Left lung (tissue), 10 donors: ENCODE results near the gene RAD21L1. TPM values are rescaled to one million over a fixed set of nuclear protein-coding genes. Genes with fewer than 3 reads are reported as not detected.

ENCODE experiments used
- ATAC-seq: fragments of 200-7000 bp; cut with Tn5 transposase; one replicate; pipeline ENCODE4 v1.9.1; 2020; ENCODE audit warnings: moderate library complexity
- DNase-seq, 4 donors: peaks; one replicate each; pipeline ENCODE4 v3.0.0-alpha.2; 2013 to 2020
- H3K27ac ChIP-seq, 2 donors: fragments of 200-600 bp; sonication (generic) in 1 of 2; one replicate each; pipeline versions ENCODE4 v1.5.0 to v1.8.0; 2020 to 2021
- H3K27me3 ChIP-seq, 2 donors: fragments of 200-600 bp; sonication (generic) in 1 of 2; one replicate each; pipeline versions ENCODE4 v1.5.0 to v1.8.0; 2020 to 2021
- H3K36me3 ChIP-seq, 2 donors: fragments of 200-600 bp; sonication (generic) in 1 of 2; one replicate each; pipeline versions ENCODE4 v1.5.0 to v1.8.0; 2020 to 2021
- H3K4me1 ChIP-seq, 2 donors: fragments of 200-600 bp; one replicate each; pipeline ENCODE4 v1.8.0; 2021
- H3K4me3 ChIP-seq, 2 donors: fragments of 200-600 bp; sonication (generic) in 1 of 2; one replicate each; pipeline versions ENCODE4 v1.5.0 to v1.8.0; 2020 to 2021; ENCODE audit warnings: mild to moderate bottlenecking in 1 of 2
- H3K9me3 ChIP-seq, 2 donors: fragments of 200-600 bp; sonication (generic) in 1 of 2; one replicate each; pipeline versions ENCODE4 v1.5.0 to v1.8.0; 2020 to 2021
- intact Hi-C, 2 donors: fragments of 100-400 bp; cut with DNase I; formaldehyde crosslinking; loops; one replicate each; pipeline versions ENCODE4 v1.11.2 to v1.14.2; 2022
- polyA plus RNA-seq, 6 donors: library from polyadenylated mRNA; unstranded; fragments of 120-200 nt; gene quantifications; one replicate each; pipeline ENCODE4 v1.2.1, GENCODE V29; 2013; ENCODE audit not compliant: insufficient read length in 6 of 6
- total RNA-seq, 2 donors: library from RNA; stranded (reverse); fragmentation: NEBNext Ultra II Directional; extraction: Animal tissue kit (Norgen Biotek cat#: 25700); gene quantifications; one replicate each; pipeline ENCODE4 v1.2.1, GENCODE V29; 2021
- TF ChIP-seq, protein P1 (sequence below), 2 donors: fragments of 200-600 bp; sonication (generic) in 1 of 2; IDR thresholded peaks; one replicate each; pipeline versions ENCODE4 v1.5.0 to v1.8.0; 2021; ENCODE audit warnings: antibody characterized with exemption in 2 of 2
- donor health status: DM: no; HTN: yes; CAD: no.
- donor health status: DM: no; HTN: no; CAD: no.

Gene RAD21L1
- total and polyA plus RNA-seq, 8 donors: not detected

DNA sequence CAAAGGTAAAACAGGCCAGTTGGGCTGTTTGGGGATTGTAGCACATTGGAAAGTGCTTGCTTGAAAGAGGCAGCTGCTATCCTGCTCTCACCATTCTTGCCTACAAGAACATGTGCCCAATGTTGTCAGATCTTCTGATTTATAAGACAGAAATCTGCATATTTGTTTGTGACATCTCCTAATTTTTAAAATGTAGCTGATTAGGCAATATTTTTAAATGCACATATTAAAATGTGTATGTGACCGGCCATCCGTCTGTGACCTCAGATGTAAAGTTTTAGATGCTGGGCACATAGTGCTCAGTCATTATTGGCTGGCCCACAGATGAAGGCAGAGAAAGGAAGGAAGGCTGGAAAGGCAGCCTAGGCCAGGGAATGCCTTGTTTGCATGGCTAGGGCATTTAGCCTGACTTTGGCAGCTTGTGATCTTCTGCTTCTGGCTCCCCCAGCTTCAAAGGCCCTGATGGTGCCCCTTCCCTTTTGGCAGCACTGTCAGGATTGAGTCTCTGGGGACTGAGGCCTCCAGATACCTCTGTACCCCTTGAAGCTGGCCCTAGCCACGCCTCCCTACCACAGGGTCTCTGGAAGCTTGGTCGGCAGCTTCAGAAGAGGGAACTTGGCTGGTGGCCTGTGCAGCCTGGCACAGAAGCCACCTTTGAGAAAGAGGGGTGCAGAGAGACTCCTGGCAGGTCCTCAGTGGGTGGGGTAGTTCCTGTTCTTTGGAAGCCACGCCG is 46.7 kb downstream of the RAD21L1 start:
- Histone ChIP-seq H3K9me3 (no peaks in the 10 kb centered on the region), H3K4me3 (no peak overlapping the region), H3K27me3 (peaks cover 0 to 2% of the 10 kb centered on the region in 2 donors), H3K36me3 (no peaks in the 10 kb centered on the region), H3K4me1 (no peaks in the 10 kb centered on the region), H3K27ac (no peak overlapping the region)
- no peak for DNase-seq
- TF ChIP-seq, protein P1, sequence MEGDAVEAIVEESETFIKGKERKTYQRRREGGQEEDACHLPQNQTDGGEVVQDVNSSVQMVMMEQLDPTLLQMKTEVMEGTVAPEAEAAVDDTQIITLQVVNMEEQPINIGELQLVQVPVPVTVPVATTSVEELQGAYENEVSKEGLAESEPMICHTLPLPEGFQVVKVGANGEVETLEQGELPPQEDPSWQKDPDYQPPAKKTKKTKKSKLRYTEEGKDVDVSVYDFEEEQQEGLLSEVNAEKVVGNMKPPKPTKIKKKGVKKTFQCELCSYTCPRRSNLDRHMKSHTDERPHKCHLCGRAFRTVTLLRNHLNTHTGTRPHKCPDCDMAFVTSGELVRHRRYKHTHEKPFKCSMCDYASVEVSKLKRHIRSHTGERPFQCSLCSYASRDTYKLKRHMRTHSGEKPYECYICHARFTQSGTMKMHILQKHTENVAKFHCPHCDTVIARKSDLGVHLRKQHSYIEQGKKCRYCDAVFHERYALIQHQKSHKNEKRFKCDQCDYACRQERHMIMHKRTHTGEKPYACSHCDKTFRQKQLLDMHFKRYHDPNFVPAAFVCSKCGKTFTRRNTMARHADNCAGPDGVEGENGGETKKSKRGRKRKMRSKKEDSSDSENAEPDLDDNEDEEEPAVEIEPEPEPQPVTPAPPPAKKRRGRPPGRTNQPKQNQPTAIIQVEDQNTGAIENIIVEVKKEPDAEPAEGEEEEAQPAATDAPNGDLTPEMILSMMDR (IDR thresholded peaks at IDR 0.05): no peak
- ATAC-seq: no peak
- intact Hi-C loops: no loop called here

DNA sequence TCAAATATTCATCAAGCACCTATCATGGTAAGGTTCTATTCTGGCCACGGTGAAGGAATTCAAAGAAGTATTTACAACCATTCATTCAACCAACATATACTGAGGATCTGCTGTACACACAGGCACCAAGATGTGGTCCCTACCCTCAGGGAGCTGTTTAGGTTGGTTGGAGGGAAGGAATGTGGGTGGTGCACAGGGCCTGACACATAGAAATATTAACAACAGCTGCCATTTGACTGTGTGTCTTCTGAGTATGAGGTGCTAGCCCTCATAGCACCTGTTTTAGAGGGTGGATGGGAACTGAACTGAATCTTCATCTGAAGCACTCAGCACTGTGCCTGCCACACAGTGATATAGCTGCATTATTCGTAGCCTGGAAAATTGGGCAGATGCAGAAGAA is 47.5 kb downstream of the RAD21L1 start:
- DNase-seq (no peak), ATAC-seq (no peak)
- TF ChIP-seq, protein P1 (IDR thresholded peaks at IDR 0.05): no peak
- H3K27me3 ChIP-seq: no peaks in the 10 kb centered on the region
- no peak overlapping the region for H3K27ac ChIP-seq
- intact Hi-C loops: no loop called here
- no peak overlapping the region for H3K4me3 ChIP-seq
- H3K9me3 ChIP-seq: no peaks in the 10 kb centered on the region
- no peaks in the 10 kb centered on the region for H3K36me3 ChIP-seq
- no peaks in the 10 kb centered on the region for H3K4me1 ChIP-seq

DNA sequence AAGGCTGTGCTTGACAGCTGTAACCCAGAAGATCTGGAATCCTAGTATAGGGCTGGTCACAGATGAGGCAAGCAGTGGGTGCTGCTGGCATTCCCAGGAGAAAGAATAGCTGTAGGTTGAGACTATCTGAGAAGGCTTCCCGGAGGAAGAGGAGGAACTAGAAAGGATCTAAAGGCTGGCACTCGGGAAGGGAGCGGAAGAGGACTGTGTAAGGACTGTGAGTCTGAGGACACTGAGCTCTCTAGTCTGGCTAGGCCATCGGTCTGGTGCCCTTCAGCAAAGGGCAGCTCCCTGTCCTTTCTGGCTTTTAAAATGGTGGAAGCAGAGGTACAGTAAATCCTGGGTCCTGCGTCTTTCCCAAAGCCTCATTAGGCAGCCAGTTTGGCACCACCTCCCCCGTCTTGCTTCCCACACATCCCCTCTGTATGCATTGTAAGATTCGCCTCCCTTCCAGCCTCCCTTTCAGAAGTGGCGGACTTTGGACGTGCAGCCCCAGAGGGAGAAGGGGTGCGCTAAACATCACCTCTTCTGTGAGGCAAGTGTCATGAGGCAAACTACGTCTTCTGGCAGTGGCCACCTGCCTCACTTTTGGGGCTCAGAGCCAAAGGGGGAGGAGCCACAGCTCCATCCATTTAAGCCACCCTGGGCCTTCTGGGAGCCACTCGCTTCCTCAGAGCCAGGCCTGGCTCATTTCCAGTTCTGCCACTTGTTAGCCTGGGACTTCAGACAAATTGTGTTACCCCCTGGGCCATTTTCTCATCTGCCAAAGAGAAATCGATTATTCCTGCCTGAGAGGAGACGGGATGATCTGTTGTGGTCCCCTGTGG is 48.9 kb downstream of the RAD21L1 start:
- intact Hi-C loops: no loop called here
- Histone ChIP-seq H3K4me3 (no peak overlapping the region), H3K4me1 (no peaks in the 10 kb centered on the region), H3K9me3 (no peaks in the 10 kb centered on the region), H3K27me3 (no peaks in the 10 kb centered on the region), H3K36me3 (no peaks in the 10 kb centered on the region), H3K27ac (no peak overlapping the region)
- ATAC-seq (no peak), DNase-seq (no peak)
- TF ChIP-seq, protein P1 (IDR thresholded peaks at IDR 0.05): no peak

DNA sequence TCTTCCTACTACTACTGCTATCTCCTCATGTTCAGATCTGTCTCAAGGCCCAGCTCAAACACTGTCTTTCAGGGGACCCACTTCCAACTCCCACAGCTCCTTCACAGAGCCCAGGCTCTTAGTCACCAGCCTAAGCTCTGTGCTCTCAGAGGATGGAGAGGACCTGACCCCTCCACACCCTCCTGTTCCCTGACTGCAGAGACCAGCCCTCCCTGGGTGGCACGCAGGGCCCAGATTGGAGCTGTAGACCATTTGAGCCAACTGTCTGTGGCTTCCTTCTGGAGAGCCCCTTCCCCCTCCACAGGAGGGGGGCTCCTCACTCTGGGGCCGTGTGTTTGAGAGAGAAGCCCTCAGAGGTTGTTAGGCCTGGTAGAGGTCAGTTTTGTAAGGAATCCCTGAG is 50.1 kb downstream of the RAD21L1 start:
- no peaks in the 10 kb centered on the region for H3K9me3 ChIP-seq
- DNase-seq: no peak
- no peaks in the 10 kb centered on the region for H3K4me1 ChIP-seq

More for the DNA sequence above, 50.1 kb downstream of the RAD21L1 start:
- intact Hi-C loops: no loop called here
- no peak for ATAC-seq
- Histone ChIP-seq H3K27me3 (no peaks in the 10 kb centered on the region), H3K4me3 (no peak overlapping the region), H3K36me3 (no peaks in the 10 kb centered on the region), H3K27ac (no peak overlapping the region)
- TF ChIP-seq, protein P1 (IDR thresholded peaks at IDR 0.05): no peak
